Measurements from ENCODE around the gene LGI4.

GRCh38 chr19:35117116-35117515 is 17.7 kb downstream of the LGI4 start:
- TF ChIP-seq EZH2 (IDR thresholded peaks at IDR 0.05) (no peak), CEBPB (IDR thresholded peaks at IDR 0.05; ENCODE audit: low read depth) (no peak), SIN3A (IDR thresholded peaks at IDR 0.05; ENCODE audit: low read depth) (no peak), ELF1 (IDR thresholded peaks at IDR 0.05; ENCODE audit: borderline replicate concordance, low read depth) (no peak), EZH2phosphoT487 (IDR thresholded peaks at IDR 0.05; ENCODE audit: borderline replicate concordance) (no peak), YY1 (IDR thresholded peaks at IDR 0.05; ENCODE audit: extremely low read depth, insufficient replicate concordance, low read depth, low read length) (no peak)
- TF ChIP-seq, protein P1, sequence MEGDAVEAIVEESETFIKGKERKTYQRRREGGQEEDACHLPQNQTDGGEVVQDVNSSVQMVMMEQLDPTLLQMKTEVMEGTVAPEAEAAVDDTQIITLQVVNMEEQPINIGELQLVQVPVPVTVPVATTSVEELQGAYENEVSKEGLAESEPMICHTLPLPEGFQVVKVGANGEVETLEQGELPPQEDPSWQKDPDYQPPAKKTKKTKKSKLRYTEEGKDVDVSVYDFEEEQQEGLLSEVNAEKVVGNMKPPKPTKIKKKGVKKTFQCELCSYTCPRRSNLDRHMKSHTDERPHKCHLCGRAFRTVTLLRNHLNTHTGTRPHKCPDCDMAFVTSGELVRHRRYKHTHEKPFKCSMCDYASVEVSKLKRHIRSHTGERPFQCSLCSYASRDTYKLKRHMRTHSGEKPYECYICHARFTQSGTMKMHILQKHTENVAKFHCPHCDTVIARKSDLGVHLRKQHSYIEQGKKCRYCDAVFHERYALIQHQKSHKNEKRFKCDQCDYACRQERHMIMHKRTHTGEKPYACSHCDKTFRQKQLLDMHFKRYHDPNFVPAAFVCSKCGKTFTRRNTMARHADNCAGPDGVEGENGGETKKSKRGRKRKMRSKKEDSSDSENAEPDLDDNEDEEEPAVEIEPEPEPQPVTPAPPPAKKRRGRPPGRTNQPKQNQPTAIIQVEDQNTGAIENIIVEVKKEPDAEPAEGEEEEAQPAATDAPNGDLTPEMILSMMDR (IDR thresholded peaks at IDR 0.05 in 2 of 3, conservative IDR thresholded peaks at IDR 0.05 in 1 of 3; ENCODE audit: borderline replicate concordance in 1 of 3, insufficient read depth in 1 of 3, low read depth in 2 of 3, low read length in 2 of 3) = no peak
- TF ChIP-seq, protein P2, sequence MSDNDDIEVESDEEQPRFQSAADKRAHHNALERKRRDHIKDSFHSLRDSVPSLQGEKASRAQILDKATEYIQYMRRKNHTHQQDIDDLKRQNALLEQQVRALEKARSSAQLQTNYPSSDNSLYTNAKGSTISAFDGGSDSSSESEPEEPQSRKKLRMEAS (IDR thresholded peaks at IDR 0.05) = no peak
